ENCODE data around the gene ATP5IF1. TPM values are rescaled to one million over a fixed set of nuclear protein-coding genes. Genes with fewer than 3 reads are reported as not detected.

The ATP5IF1 gene
- total RNA-seq (ENCODE audit: unreplicated experiment) = 110 TPM
- long read RNA-seq, transcript ATP5IF1-202 (2 exons, 1,855 nt) = minor isoform, 8 of 86 reads
- long read RNA-seq, transcript ATP5IF1-201 (3 exons, 494 nt) = major isoform, 73 of 86 reads
- long read RNA-seq, partial matches to known transcripts = 0 of 86 reads
- long read RNA-seq, other reads (novel, unspliced or antisense) = 4 of 86 reads

GRCh38 chr1:28235755-28236655 is at the start of gene ATP5IF1:
TSS of gene ATP5IF1 (plus strand) at chr1:28236124. CDS start at chr1:28236184, 60 bp downstream.
- Mint-ChIP-seq H3K36me3 (ENCODE audit: unreplicated experiment) (no peaks in the 10 kb centered on the region), H3K27ac (ENCODE audit: unreplicated experiment) (no peak within 1 kb of the TSS), H3K9me3 (ENCODE audit: unreplicated experiment) (peaks cover 2% of the 10 kb centered on the region), H3K4me1 (ENCODE audit: low read depth, unreplicated experiment) (peaks cover 9% of the 10 kb centered on the region), H3K4me3 (ENCODE audit: unreplicated experiment) (no peak within 1 kb of the TSS), H3K27me3 (ENCODE audit: unreplicated experiment) (no peaks in the 10 kb centered on the region)
- peak; percentile 94 for DNase-seq
- no peak for TF ChIP-seq CTCF (IDR thresholded peaks at IDR 0.05; ENCODE audit: partially characterized antibody, unreplicated experiment)

- no peak overlapping the region for H3K4me3 Mint-ChIP-seq (ENCODE audit: unreplicated experiment)
- no peaks in the 10 kb centered on the region for H3K27me3 Mint-ChIP-seq (ENCODE audit: unreplicated experiment)
- no peak overlapping the region for H3K27ac Mint-ChIP-seq (ENCODE audit: unreplicated experiment)
- H3K9me3 Mint-ChIP-seq (ENCODE audit: unreplicated experiment) = no peaks in the 10 kb centered on the region
- no peaks in the 10 kb centered on the region for H3K4me1 Mint-ChIP-seq (ENCODE audit: low read depth, unreplicated experiment)
- no peaks in the 10 kb centered on the region for H3K36me3 Mint-ChIP-seq (ENCODE audit: unreplicated experiment)
- no peak for TF ChIP-seq CTCF (IDR thresholded peaks at IDR 0.05; ENCODE audit: partially characterized antibody, unreplicated experiment)
- no peak for DNase-seq
These were observed 45.5 kb upstream of the ATP5IF1 start for GRCh38 chr1:28190337-28190979.

- no peaks in the 10 kb centered on the region for H3K36me3 Mint-ChIP-seq (ENCODE audit: unreplicated experiment)
- no peak overlapping the region for H3K27ac Mint-ChIP-seq (ENCODE audit: unreplicated experiment)
- no peak for DNase-seq
- no peaks in the 10 kb centered on the region for H3K4me1 Mint-ChIP-seq (ENCODE audit: low read depth, unreplicated experiment)
- no peak for TF ChIP-seq CTCF (IDR thresholded peaks at IDR 0.05; ENCODE audit: partially characterized antibody, unreplicated experiment)
- H3K4me3 Mint-ChIP-seq (ENCODE audit: unreplicated experiment) = no peak overlapping the region
- no peaks in the 10 kb centered on the region for H3K9me3 Mint-ChIP-seq (ENCODE audit: unreplicated experiment)
- H3K27me3 Mint-ChIP-seq (ENCODE audit: unreplicated experiment) = no peaks in the 10 kb centered on the region
These were observed 44.8 kb upstream of the ATP5IF1 start for GRCh38 chr1:28190996-28191645.

- Mint-ChIP-seq H3K9me3 (ENCODE audit: unreplicated experiment) (no peaks in the 10 kb centered on the region), H3K27me3 (ENCODE audit: unreplicated experiment) (no peaks in the 10 kb centered on the region), H3K4me3 (ENCODE audit: unreplicated experiment) (no peak overlapping the region), H3K36me3 (ENCODE audit: unreplicated experiment) (no peaks in the 10 kb centered on the region), H3K4me1 (ENCODE audit: low read depth, unreplicated experiment) (no peaks in the 10 kb centered on the region), H3K27ac (ENCODE audit: unreplicated experiment) (no peak overlapping the region)
- TF ChIP-seq CTCF (IDR thresholded peaks at IDR 0.05; ENCODE audit: partially characterized antibody, unreplicated experiment) = no peak
- no peak for DNase-seq
These were observed 42.2 kb upstream of the ATP5IF1 start for GRCh38 chr1:28193701-28194161.

Measured in glutamatergic neuron (in vitro differentiated cells).